ENCODE results near the gene SLC3A2.
A peak's percentile ranks its signal among the peaks of the same experiment; 100 is the strongest.

Gene SLC3A2

DNA sequence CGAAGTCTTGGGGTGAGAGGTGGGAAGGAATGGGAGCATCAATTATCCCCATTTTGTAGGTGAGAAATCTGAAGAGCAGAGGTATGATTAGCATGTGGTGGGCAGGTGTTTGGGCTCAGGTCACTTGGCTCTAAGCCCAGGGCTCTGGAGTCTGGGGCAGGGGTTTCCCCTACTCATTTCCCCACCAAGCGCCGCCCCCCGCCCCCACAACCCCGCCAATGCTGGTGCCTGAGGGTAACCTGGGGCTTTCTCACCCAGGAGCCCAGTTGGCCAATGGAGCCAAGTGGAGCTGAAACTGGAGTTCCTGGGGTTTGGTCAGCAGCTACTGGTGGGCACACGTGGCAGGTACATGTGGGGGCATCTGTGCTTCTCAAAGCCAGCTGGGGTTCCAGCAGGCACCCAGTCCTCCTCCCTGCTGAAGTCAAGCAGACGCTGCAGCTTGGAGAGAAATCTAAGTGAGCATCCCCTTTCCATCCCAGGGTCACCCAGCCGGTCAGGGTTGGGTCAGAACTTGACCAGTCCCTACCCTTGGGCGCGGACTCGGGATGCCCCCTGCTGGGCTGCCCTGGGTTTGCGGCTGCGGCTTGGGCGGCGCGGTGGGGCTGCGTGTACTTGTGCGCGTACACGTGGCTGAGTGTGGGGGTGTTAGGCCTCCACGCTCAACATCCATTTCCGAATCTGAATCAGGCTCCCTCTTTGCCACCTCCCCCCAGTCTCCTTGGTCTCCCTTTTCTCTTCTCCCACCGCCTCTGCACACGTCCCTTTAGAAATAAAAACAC is 42.1 kb downstream of the SLC3A2 start:
- WGBS (ENCODE audit: insufficient coverage, insufficient read length): no CpG with 5 or more reads among the region's 24 CpGs
- peaks cover 26% of the 10 kb centered on the region for H3K27me3 ChIP-seq (ENCODE audit: control insufficient read depth, insufficient read depth, low read length)

DNA sequence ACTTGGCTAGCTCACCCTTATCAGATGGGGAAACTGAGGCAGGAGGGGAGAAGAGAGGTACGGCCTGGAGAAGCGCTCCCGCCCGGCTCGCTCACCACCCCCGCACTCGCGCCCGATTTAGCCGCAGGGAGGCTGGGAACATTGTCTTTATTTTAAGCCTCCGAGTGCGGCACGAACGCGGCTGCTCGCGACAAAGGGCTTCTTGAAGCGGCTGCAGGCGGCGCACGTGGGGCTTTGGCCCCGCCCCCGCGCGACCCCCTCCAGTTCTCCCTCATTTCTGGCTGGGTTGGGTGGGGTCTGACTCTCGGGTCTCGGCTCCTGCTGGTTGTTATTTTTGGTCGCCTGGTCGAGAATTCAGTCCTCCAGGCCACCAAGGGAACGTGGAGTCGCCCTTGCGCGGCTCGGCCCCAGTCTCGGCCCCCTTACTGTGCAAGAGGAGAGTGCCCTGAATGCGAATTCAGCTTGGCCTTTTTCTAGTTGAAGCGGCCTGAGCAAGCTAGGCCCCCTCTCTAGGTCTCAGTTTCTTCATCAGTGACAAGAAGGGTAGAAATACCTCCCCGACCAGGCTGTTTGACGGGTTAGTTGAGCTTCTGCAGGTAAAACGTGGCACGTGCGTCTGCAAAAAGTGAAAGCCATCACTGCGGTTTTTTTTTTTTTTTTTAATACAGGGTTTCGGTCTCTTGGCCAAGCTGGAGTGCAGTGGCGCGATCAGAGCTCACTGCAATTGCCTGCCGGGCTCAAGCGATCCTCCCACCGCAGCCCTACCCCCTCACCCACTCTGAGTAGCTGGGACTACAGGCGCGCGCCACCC is 43.1 kb downstream of the SLC3A2 start:
- 0 out of 2 replicates have a peak, but pooled peaks cover 3% of the 10 kb centered on the region for H3K4me1 ChIP-seq (ENCODE audit: control insufficient read depth, insufficient read depth, low read length)
- peak overlapping the region; percentile 15; the same call in 1 of the 2 replicates for H3K4me3 ChIP-seq (ENCODE audit: low read length)
- peaks cover 26% of the 10 kb centered on the region for H3K27me3 ChIP-seq (ENCODE audit: control insufficient read depth, insufficient read depth, low read length)
- no peak for DNase-seq (ENCODE audit: low read depth, low spot score)
- no CpG with 5 or more reads among the region's 52 CpGs for WGBS (ENCODE audit: insufficient coverage, insufficient read length)
- H3K9me3 ChIP-seq (ENCODE audit: control insufficient read depth, insufficient read depth, low read length): no peaks in the 10 kb centered on the region
- H3K27ac ChIP-seq (ENCODE audit: low read length): no peak overlapping the region
- H3K36me3 ChIP-seq (ENCODE audit: control insufficient read depth, insufficient read depth, low read length): no peaks in the 10 kb centered on the region

More for the DNA sequence above, 42.1 kb downstream of the SLC3A2 start:
- Histone ChIP-seq H3K4me1 (ENCODE audit: control insufficient read depth, insufficient read depth, low read length) (0 out of 2 replicates have a peak, but pooled peaks cover 3% of the 10 kb centered on the region), H3K36me3 (ENCODE audit: control insufficient read depth, insufficient read depth, low read length) (no peaks in the 10 kb centered on the region), H3K9me3 (ENCODE audit: control insufficient read depth, insufficient read depth, low read length) (no peaks in the 10 kb centered on the region), H3K27ac (ENCODE audit: low read length) (no peak overlapping the region), H3K4me3 (ENCODE audit: low read length) (no peak overlapping the region; the same call in 1 of the 2 replicates)
- no peak for DNase-seq (ENCODE audit: low read depth, low spot score)

- no peak overlapping the region for H3K27ac ChIP-seq (ENCODE audit: low read length)
- DNase-seq (ENCODE audit: low read depth, low spot score): no peak
- no peaks in the 10 kb centered on the region for H3K9me3 ChIP-seq (ENCODE audit: control insufficient read depth, insufficient read depth, low read length)
- no peaks in the 10 kb centered on the region for H3K36me3 ChIP-seq (ENCODE audit: control insufficient read depth, insufficient read depth, low read length)
- peaks cover 26% of the 10 kb centered on the region for H3K27me3 ChIP-seq (ENCODE audit: control insufficient read depth, insufficient read depth, low read length)
- H3K4me1 ChIP-seq (ENCODE audit: control insufficient read depth, insufficient read depth, low read length): 0 out of 2 replicates have a peak, but pooled peaks cover 3% of the 10 kb centered on the region
- H3K4me3 ChIP-seq (ENCODE audit: low read length): peak overlapping the region; percentile 42; the same call in 1 of the 2 replicates
- WGBS (ENCODE audit: insufficient coverage, insufficient read length): no CpG with 5 or more reads among the region's 14 CpGs
Observed at GRCh38 chr11:62925308-62925707, 44.6 kb downstream of the SLC3A2 start.

- Histone ChIP-seq H3K4me3 (ENCODE audit: low read length) (peak overlapping the region; percentile 42; the same call in 1 of the 2 replicates), H3K9me3 (ENCODE audit: control insufficient read depth, insufficient read depth, low read length) (no peaks in the 10 kb centered on the region), H3K4me1 (ENCODE audit: control insufficient read depth, insufficient read depth, low read length) (0 out of 2 replicates have a peak, but pooled peaks cover 3% of the 10 kb centered on the region), H3K27me3 (ENCODE audit: control insufficient read depth, insufficient read depth, low read length) (peaks cover 26% of the 10 kb centered on the region), H3K36me3 (ENCODE audit: control insufficient read depth, insufficient read depth, low read length) (no peaks in the 10 kb centered on the region), H3K27ac (ENCODE audit: low read length) (no peak overlapping the region)
- no peak for DNase-seq (ENCODE audit: low read depth, low spot score)
- WGBS (ENCODE audit: insufficient coverage, insufficient read length): no CpG with 5 or more reads among the region's 71 CpGs
Observed at GRCh38 chr11:62925745-62926679, 45.3 kb downstream of the SLC3A2 start.

DNA sequence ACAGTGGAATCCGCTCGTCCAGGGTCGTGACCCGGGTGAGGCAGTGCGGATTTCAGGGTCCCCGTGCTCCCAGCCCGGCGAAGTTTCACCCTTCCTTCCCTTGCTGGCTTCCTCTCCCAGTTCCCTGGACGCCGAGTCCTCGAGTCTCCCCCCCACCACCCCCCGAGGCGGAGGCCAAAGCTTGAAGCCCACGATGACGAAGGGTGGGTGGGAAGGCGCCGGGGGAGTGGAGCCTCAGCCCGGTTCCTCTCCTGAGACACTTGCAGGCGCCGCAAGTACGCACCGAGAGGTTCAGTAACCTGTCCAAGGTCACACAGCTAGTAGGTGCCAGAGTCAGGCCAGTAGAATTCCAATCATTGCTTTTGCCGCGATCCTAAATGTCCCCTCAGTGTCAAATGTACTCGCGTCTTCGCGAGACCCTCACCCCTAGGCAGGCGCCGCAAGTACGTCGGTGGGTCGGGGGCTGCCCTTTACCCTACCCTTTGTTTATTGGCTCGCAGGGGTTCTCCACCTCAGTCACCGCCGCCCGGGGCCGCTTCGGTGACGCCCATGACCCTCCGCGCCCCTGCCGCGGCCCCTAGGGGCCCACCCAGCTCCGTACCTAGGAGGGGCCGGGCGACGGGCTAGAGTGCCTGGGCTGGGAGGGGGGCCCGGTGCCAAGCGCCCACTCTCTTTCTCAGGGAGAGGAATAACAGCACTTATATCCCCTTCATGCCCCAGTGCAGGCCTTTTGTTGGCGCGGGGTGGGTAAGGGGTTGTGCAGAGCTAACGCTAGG is 46.2 kb downstream of the SLC3A2 start:
- no peaks in the 10 kb centered on the region for H3K9me3 ChIP-seq (ENCODE audit: control insufficient read depth, insufficient read depth, low read length)
- no peak for DNase-seq (ENCODE audit: low read depth, low spot score)
- peaks cover 26% of the 10 kb centered on the region for H3K27me3 ChIP-seq (ENCODE audit: control insufficient read depth, insufficient read depth, low read length)
- H3K4me1 ChIP-seq (ENCODE audit: control insufficient read depth, insufficient read depth, low read length): 0 out of 2 replicates have a peak, but pooled peaks cover 3% of the 10 kb centered on the region
- peak overlapping the region; percentile 42; the same call in 1 of the 2 replicates for H3K4me3 ChIP-seq (ENCODE audit: low read length)
- WGBS (ENCODE audit: insufficient coverage, insufficient read length): no CpG with 5 or more reads among the region's 53 CpGs
- no peak overlapping the region for H3K27ac ChIP-seq (ENCODE audit: low read length)
- H3K36me3 ChIP-seq (ENCODE audit: control insufficient read depth, insufficient read depth, low read length): no peaks in the 10 kb centered on the region

DNA sequence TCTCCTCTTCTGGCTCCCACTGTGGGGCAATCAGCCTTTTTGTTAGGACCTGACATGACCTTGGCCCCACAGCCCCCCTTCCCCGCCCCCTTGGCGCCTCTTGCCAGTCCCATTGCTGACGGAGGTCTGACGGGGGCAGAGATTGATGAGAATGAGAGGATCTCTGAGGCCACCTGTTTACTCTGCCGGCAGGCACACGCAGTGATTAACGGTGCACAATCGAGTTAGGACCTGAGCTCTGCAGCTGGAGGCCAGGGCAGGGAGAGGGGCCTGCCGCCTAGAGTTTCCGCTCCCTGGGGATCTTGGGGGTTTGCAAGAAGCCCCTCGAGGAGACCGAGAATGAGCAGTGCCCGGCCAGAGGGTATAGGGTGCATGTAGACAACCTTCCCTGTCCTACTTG is 47.3 kb downstream of the SLC3A2 start:
- no peaks in the 10 kb centered on the region for H3K36me3 ChIP-seq (ENCODE audit: control insufficient read depth, insufficient read depth, low read length)
- no peak for DNase-seq (ENCODE audit: low read depth, low spot score)
- no CpG with 5 or more reads among the region's 13 CpGs for WGBS (ENCODE audit: insufficient coverage, insufficient read length)
- peaks cover 26% of the 10 kb centered on the region for H3K27me3 ChIP-seq (ENCODE audit: control insufficient read depth, insufficient read depth, low read length)
- no peak overlapping the region for H3K4me3 ChIP-seq (ENCODE audit: low read length)
- no peak overlapping the region for H3K27ac ChIP-seq (ENCODE audit: low read length)
- no peaks in the 10 kb centered on the region for H3K9me3 ChIP-seq (ENCODE audit: control insufficient read depth, insufficient read depth, low read length)
- 0 out of 2 replicates have a peak, but pooled peaks cover 3% of the 10 kb centered on the region for H3K4me1 ChIP-seq (ENCODE audit: control insufficient read depth, insufficient read depth, low read length)

GRCh38 chr11:62930157-62930556 is 49.5 kb downstream of the SLC3A2 start:
- Histone ChIP-seq H3K9me3 (ENCODE audit: control insufficient read depth, insufficient read depth, low read length) (no peaks in the 10 kb centered on the region), H3K4me3 (ENCODE audit: low read length) (no peak overlapping the region), H3K36me3 (ENCODE audit: control insufficient read depth, insufficient read depth, low read length) (no peaks in the 10 kb centered on the region), H3K27ac (ENCODE audit: low read length) (no peak overlapping the region), H3K27me3 (ENCODE audit: control insufficient read depth, insufficient read depth, low read length) (peaks cover 21% of the 10 kb centered on the region), H3K4me1 (ENCODE audit: control insufficient read depth, insufficient read depth, low read length) (peaks cover 5% of the 10 kb centered on the region)
- DNase-seq (ENCODE audit: low read depth, low spot score): no peak
- WGBS (ENCODE audit: insufficient coverage, insufficient read length): no CpG with 5 or more reads among the region's 4 CpGs

DNA sequence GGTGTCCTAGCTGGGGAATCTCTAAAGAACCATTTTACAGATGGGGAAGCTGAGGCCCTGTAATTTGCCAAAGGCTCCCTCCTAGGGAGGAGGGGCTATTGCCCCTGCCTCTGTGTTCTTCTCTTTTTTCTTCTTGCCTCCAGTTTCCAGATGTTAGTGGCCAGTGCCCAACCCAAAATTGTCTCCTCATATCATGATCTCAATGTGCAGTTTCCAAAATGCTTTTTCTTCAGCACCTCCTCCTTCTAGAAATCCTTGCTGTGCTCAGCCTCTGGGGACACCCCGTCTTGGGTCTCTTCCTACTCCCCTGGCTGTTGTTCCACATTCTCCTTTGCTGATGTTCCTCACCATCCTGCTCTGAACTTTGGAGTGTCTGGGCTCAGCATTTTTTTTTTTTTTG is 50.0 kb downstream of the SLC3A2 start:
- Histone ChIP-seq H3K36me3 (ENCODE audit: control insufficient read depth, insufficient read depth, low read length) (no peaks in the 10 kb centered on the region), H3K4me1 (ENCODE audit: control insufficient read depth, insufficient read depth, low read length) (peaks cover 5% of the 10 kb centered on the region), H3K27me3 (ENCODE audit: control insufficient read depth, insufficient read depth, low read length) (peaks cover 18% of the 10 kb centered on the region), H3K27ac (ENCODE audit: low read length) (no peak overlapping the region), H3K9me3 (ENCODE audit: control insufficient read depth, insufficient read depth, low read length) (no peaks in the 10 kb centered on the region), H3K4me3 (ENCODE audit: low read length) (no peak overlapping the region)
- no peak for DNase-seq (ENCODE audit: low read depth, low spot score)
- no CpG with 5 or more reads among the region's 1 CpG for WGBS (ENCODE audit: insufficient coverage, insufficient read length)

GRCh38 chr11:62931499-62932278 is 51.0 kb downstream of the SLC3A2 start:
- Histone ChIP-seq H3K27me3 (ENCODE audit: control insufficient read depth, insufficient read depth, low read length) (peaks cover 8% of the 10 kb centered on the region), H3K4me3 (ENCODE audit: low read length) (no peak overlapping the region), H3K27ac (ENCODE audit: low read length) (no peak overlapping the region), H3K36me3 (ENCODE audit: control insufficient read depth, insufficient read depth, low read length) (no peaks in the 10 kb centered on the region), H3K9me3 (ENCODE audit: control insufficient read depth, insufficient read depth, low read length) (no peaks in the 10 kb centered on the region), H3K4me1 (ENCODE audit: control insufficient read depth, insufficient read depth, low read length) (peaks cover 5% of the 10 kb centered on the region)
- no peak for DNase-seq (ENCODE audit: low read depth, low spot score)
- WGBS (ENCODE audit: insufficient coverage, insufficient read length): no CpG with 5 or more reads among the region's 8 CpGs
